Endothelial cell of umbilical vein (primary cell): ENCODE results near the gene BTC. TPM values are rescaled to one million over a fixed set of nuclear protein-coding genes. Genes with fewer than 3 reads are reported as not detected.

Experiments used
- BruUV-seq: library from RNA; stranded (reverse); fragments of 400-500 nt; replicated peaks from 2 replicates; lab custom pipeline; 2021; lab: Mats Ljungman, UMichigan
- CTCF ChIA-PET: fragments of 300-600, 350-600 bp; sonication (Branson Sonifier 250); formaldehyde crosslinking; loops from one replicate; lab custom pipeline; 2021; ENCODE audit warnings: antibody characterized with exemption, inconsistent platforms; lab: Charles Lee
- POLR2A ChIA-PET: fragments of 300-600, 350-600 bp; sonication (Branson Sonifier 250); formaldehyde crosslinking; loops from one replicate; lab custom pipeline; 2021; ENCODE audit warnings: antibody characterized with exemption, inconsistent platforms; lab: Charles Lee
- DNase-seq: peaks from one replicate; pipeline ENCODE4 v3.0.0-alpha.2; 2011; ENCODE audit warnings: low read depth, low spot score
- FAIRE-seq: peaks from 2 replicates; lab custom pipeline; 2011; peaks lifted over from hg19 to GRCh38; lab: Jason Lieb, UNC
- H2AFZ ChIP-seq: 2 replicates; pipeline ENCODE4 v1.6.0; 2012; ENCODE audit warnings: low read depth, low read length, control low read depth, inconsistent platforms
- H3K27ac ChIP-seq: 2 replicates; pipeline ENCODE4 v1.5.1; 2011; ENCODE audit warnings: low read depth, mild to moderate bottlenecking, control low read depth, low read length, moderate library complexity; ENCODE audit not compliant: insufficient read depth
- H3K27me3 ChIP-seq, 2 experiments: 2 replicates each; pipeline versions ENCODE4 v1.6.0 to v1.6.1; 2011; ENCODE audit warnings: low read length in 2 of 2, mixed read lengths in 1 of 2; ENCODE audit not compliant: control insufficient read depth in 2 of 2, insufficient read depth in 2 of 2
- H3K36me3 ChIP-seq, 2 experiments: 2 replicates in 1 of 2; 3 replicates in 1 of 2; pipeline ENCODE4 v1.5.1; 2011; ENCODE audit warnings: low read length in 2 of 2, mild to moderate bottlenecking in 1 of 2, moderate library complexity in 1 of 2; ENCODE audit not compliant: control insufficient read depth in 2 of 2, insufficient read depth in 2 of 2; ENCODE audit errors: extremely low read depth in 1 of 2
- H3K4me1 ChIP-seq: 3 replicates; pipeline ENCODE4 v1.5.1; 2011; ENCODE audit warnings: mild to moderate bottlenecking, low read length; ENCODE audit not compliant: control insufficient read depth, insufficient read depth; ENCODE audit errors: extremely low read depth
- H3K4me2 ChIP-seq: 2 replicates; pipeline ENCODE4 v1.6.1; 2011; ENCODE audit warnings: low read length, control low read depth, mixed read lengths; ENCODE audit not compliant: insufficient read depth
- H3K4me3 ChIP-seq, 3 experiments: fragments of 200-600 bp in 1 of 3; sonication (generic), shearing (Covaris generic) in 1 of 3; replicated peaks in 1 of 3; 2 replicates each; pipeline ENCODE4 v1.5.1; 2011 to 2016; ENCODE audit warnings: control low read depth in 3 of 3, low read length in 3 of 3, mild to moderate bottlenecking in 2 of 3, inconsistent platforms in 1 of 3, low read depth in 1 of 3, moderate library complexity in 1 of 3; ENCODE audit not compliant: insufficient read depth in 1 of 3
- H3K79me2 ChIP-seq: 2 replicates; pipeline ENCODE4 v1.6.0; 2012; ENCODE audit warnings: low read length, inconsistent platforms; ENCODE audit not compliant: control insufficient read depth, insufficient read depth
- H3K9ac ChIP-seq: replicated peaks from 2 replicates; pipeline ENCODE3; 2011; ENCODE audit warnings: low read length, control low read depth; ENCODE audit not compliant: insufficient read depth; ENCODE audit errors: extremely low read depth
- H3K9me1 ChIP-seq: replicated peaks from 3 replicates; pipeline ENCODE4 v1.6.0; 2011; ENCODE audit warnings: mild to moderate bottlenecking, low read length; ENCODE audit not compliant: control insufficient read depth, insufficient read depth; ENCODE audit errors: extremely low read depth
- H3K9me3 ChIP-seq: replicated peaks from 2 replicates; pipeline ENCODE4 v1.5.1; 2012; ENCODE audit warnings: low read length, inconsistent platforms; ENCODE audit not compliant: control insufficient read depth, insufficient read depth
- H4K20me1 ChIP-seq: replicated peaks from 2 replicates; pipeline ENCODE3; 2011; ENCODE audit warnings: mild to moderate bottlenecking, low read length; ENCODE audit not compliant: control insufficient read depth, insufficient read depth; ENCODE audit errors: extremely low read depth
- EZH2 ChIP-seq: IDR thresholded peaks from 2 replicates; pipeline ENCODE4 v1.6.1; 2012; ENCODE audit warnings: borderline replicate concordance, low read depth, mild to moderate bottlenecking, moderate library complexity, low read length, inconsistent platforms; ENCODE audit not compliant: severe bottlenecking
- FOS ChIP-seq: IDR thresholded peaks from 2 replicates; pipeline ENCODE4 v1.6.1; 2011; ENCODE audit warnings: mild to moderate bottlenecking, low read length, moderate library complexity, borderline replicate concordance; ENCODE audit not compliant: insufficient read depth
- GATA2 ChIP-seq: IDR thresholded peaks from 2 replicates; pipeline ENCODE4 v1.7.0; 2011; ENCODE audit warnings: low read depth, mild to moderate bottlenecking, moderate library complexity, mixed read lengths, low read length; ENCODE audit not compliant: insufficient read length, insufficient read depth
- JUN ChIP-seq: IDR thresholded peaks from 2 replicates; pipeline ENCODE4 v1.6.1; 2011; ENCODE audit warnings: borderline replicate concordance, low read depth; ENCODE audit not compliant: insufficient read length, insufficient read depth
- MYC ChIP-seq: IDR thresholded peaks from one replicate; pipeline ENCODE4 v1.6.1; 2011; ENCODE audit warnings: mild to moderate bottlenecking, low read depth, low read length
- POLR2A ChIP-seq: IDR thresholded peaks from 2 replicates; pipeline ENCODE4 v1.6.1; 2012; ENCODE audit warnings: low read depth, mild to moderate bottlenecking, control low read depth, low read length
- POLR2AphosphoS5 ChIP-seq: IDR thresholded peaks from 2 replicates; pipeline ENCODE4 v1.6.1; 2012; ENCODE audit warnings: low read depth, mild to moderate bottlenecking, control low read depth, low read length, moderate library complexity; ENCODE audit not compliant: insufficient read depth
- dilution Hi-C: fragments of 300-500 bp; cut with MboI; formaldehyde crosslinking; loops from one replicate; pipeline ENCODE4 v1.15.0; 2019; ENCODE audit warnings: low sequenced_read_pairs; ENCODE audit not compliant: extremely low pct_ligation_motif_present
- intact Hi-C: fragments of 100-400 bp; cut with micrococcal nuclease; formaldehyde crosslinking; loops from one replicate; pipeline ENCODE4 v1.10.0; 2022
- polyA plus RNA-seq, 4 experiments: library from polyadenylated mRNA; depleted of rRNA in 3 of 4; stranded (reverse) in 3 of 4; unstranded in 1 of 4; fragments of >200 nt; gene quantifications; 2 replicates each; pipeline versions ENCODE4 v1.2.1 to v1.2.3, GENCODE V29; 2011 to 2012; ENCODE audit warnings: missing spikeins in 1 of 4
- total RNA-seq: library from RNA; stranded (reverse); gene quantifications from 2 replicates; pipeline ENCODE4 v1.2.3, GENCODE V29; 2021
- TF ChIP-seq, protein P1 (sequence below): IDR thresholded peaks from 2 replicates; pipeline ENCODE4 v1.6.1; 2011; ENCODE audit not compliant: insufficient read depth, insufficient read length
- TF ChIP-seq, protein P2 (sequence below), 2 donors: IDR thresholded peaks; 1 replicate in 1 of 2; 2 replicates in 1 of 2; pipeline ENCODE4 v1.5.1; 2011; ENCODE audit warnings: low read length in 2 of 2, mild to moderate bottlenecking in 2 of 2, moderate library complexity in 2 of 2, control low read depth in 1 of 2, inconsistent platforms in 1 of 2, low read depth in 1 of 2; ENCODE audit not compliant: insufficient read depth in 1 of 2; ENCODE audit errors: extremely low read depth in 1 of 2

The BTC gene
- total and polyA plus RNA-seq, 2 donors (not counting 3 experiments of a cell fraction or from before 2014, with no cell fraction given): 0.04 TPM; not detected in 1

DNA sequence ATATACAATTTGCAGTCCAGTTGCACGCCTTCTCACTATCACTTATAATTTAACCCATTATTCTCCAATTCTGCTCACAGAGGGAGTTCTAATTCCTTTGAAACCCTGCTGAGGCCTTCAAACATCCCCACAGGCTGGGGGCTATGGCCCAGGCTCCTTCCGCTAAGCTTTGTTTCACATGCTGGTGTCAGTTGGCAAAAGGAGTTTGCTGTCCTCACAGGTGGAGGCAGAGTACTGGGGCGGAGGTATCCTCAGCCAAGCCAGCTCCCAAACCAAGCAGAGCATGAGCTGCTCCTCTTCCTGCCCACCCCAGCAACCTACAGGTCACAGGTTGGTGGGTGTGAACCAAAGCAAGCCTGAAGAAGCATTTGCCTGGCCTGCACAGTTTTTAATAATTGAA, 21.5 kb downstream of the BTC start:
- Histone ChIP-seq H3K79me2 (no peaks in the 10 kb centered on the region), H3K36me3 (no peaks in the 10 kb centered on the region), H3K9ac (no peak overlapping the region), H3K27me3 (peaks cover 0 to 2% of the 10 kb centered on the region in 2 experiments), H3K9me1 (no peaks in the 10 kb centered on the region), H3K27ac (no peak overlapping the region), H2AFZ (no peak overlapping the region), H3K4me3 (no peak overlapping the region), H3K4me1 (peaks cover 15% of the 10 kb centered on the region), H3K4me2 (no peak overlapping the region), H4K20me1 (no peaks in the 10 kb centered on the region), H3K9me3 (no peaks in the 10 kb centered on the region)
- ChIA-PET CTCF (no interaction called here), POLR2A (no interaction called here)
- dilution Hi-C loops: no loop called here
- DNase-seq: no peak
- FAIRE-seq: no peak
- TF ChIP-seq FOS (no peak), POLR2A (no peak), EZH2 (no peak), GATA2 (no peak), JUN (no peak), MYC (no peak), POLR2AphosphoS5 (no peak)
- TF ChIP-seq, protein P1, sequence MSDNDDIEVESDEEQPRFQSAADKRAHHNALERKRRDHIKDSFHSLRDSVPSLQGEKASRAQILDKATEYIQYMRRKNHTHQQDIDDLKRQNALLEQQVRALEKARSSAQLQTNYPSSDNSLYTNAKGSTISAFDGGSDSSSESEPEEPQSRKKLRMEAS: no peak
- TF ChIP-seq, protein P2, sequence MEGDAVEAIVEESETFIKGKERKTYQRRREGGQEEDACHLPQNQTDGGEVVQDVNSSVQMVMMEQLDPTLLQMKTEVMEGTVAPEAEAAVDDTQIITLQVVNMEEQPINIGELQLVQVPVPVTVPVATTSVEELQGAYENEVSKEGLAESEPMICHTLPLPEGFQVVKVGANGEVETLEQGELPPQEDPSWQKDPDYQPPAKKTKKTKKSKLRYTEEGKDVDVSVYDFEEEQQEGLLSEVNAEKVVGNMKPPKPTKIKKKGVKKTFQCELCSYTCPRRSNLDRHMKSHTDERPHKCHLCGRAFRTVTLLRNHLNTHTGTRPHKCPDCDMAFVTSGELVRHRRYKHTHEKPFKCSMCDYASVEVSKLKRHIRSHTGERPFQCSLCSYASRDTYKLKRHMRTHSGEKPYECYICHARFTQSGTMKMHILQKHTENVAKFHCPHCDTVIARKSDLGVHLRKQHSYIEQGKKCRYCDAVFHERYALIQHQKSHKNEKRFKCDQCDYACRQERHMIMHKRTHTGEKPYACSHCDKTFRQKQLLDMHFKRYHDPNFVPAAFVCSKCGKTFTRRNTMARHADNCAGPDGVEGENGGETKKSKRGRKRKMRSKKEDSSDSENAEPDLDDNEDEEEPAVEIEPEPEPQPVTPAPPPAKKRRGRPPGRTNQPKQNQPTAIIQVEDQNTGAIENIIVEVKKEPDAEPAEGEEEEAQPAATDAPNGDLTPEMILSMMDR (IDR thresholded peaks at IDR 0.05; ENCODE audit: extremely low read depth in 1 of 2, insufficient read depth in 1 of 2, low read depth in 1 of 2, low read length in 2 of 2): no peak
- intact Hi-C loops: no loop called here
- BruUV-seq: no TSS peak
